SH-SY5Y (cell line): ENCODE results near the gene EGFLAM.

Source experiments
- GATA2 ChIP-seq: IDR thresholded peaks from 2 replicates; pipeline ENCODE4 v1.6.1; 2011; ENCODE audit warnings: mild to moderate bottlenecking, low read depth, low read length
- GATA3 ChIP-seq: IDR thresholded peaks from 2 replicates; pipeline ENCODE4 v1.6.1; 2011; ENCODE audit warnings: low read depth, mild to moderate bottlenecking, low read length, moderate library complexity

- TF ChIP-seq GATA2 (no peak), GATA3 (no peak)
Observed at GRCh38 chr5:38331831-38332230, 73.5 kb downstream of the EGFLAM start.
